HepG2 (cell line): ENCODE measurements around the gene KBTBD3. TPM values are rescaled to one million over a fixed set of nuclear protein-coding genes. Genes with fewer than 3 reads are reported as not detected.

Source experiments
- DR1 ChIP-seq: sonication (generic); formaldehyde crosslinking; IDR thresholded peaks from 2 replicates; pipeline ENCODE4 v1.8.0; 2021; ENCODE audit warnings: mild to moderate bottlenecking, missing genetic modification reagents, inconsistent platforms
- GABPB1 ChIP-seq: IDR thresholded peaks from 2 replicates; pipeline ENCODE4 v1.6.1; 2016; ENCODE audit warnings: mild to moderate bottlenecking, missing genetic modification reagents, moderate library complexity, missing compliant biosample characterization
- HNRNPLL ChIP-seq: fragments of 200-400 bp; formaldehyde crosslinking; IDR thresholded peaks from 2 replicates; pipeline ENCODE4 v1.6.1; 2017; ENCODE audit warnings: mild to moderate bottlenecking, low read depth, low read length; ENCODE audit not compliant: poor library complexity, severe bottlenecking
- MAFG ChIP-seq: sonication (generic); formaldehyde crosslinking; IDR thresholded peaks from 2 replicates; pipeline ENCODE4 v1.5.1; 2020; ENCODE audit warnings: mild to moderate bottlenecking, missing genetic modification reagents
- ZBED4 ChIP-seq: sonication (generic); formaldehyde crosslinking; IDR thresholded peaks from 2 replicates; pipeline ENCODE4 v1.4.0; 2020; ENCODE audit warnings: missing genetic modification reagents, borderline replicate concordance
- ZHX2 ChIP-seq, 2 experiments: sonication (generic) in 1 of 2; formaldehyde crosslinking in 1 of 2; IDR thresholded peaks; 2 replicates each; pipeline versions ENCODE4 v1.6.1 to v1.9.0; 2014 to 2022; ENCODE audit warnings: antibody characterized with exemption in 1 of 2, borderline replicate concordance in 1 of 2, inconsistent platforms in 1 of 2, low read depth in 1 of 2, missing genetic modification reagents in 1 of 2
- ZNF12 ChIP-seq: sonication (generic); formaldehyde crosslinking; IDR thresholded peaks from 2 replicates; pipeline ENCODE4 v1.5.0; 2020; ENCODE audit warnings: missing genetic modification reagents
- ZNF225 ChIP-seq: sonication (generic); formaldehyde crosslinking; IDR thresholded peaks from 2 replicates; pipeline ENCODE4 v1.4.0; 2020; ENCODE audit warnings: mild to moderate bottlenecking, missing genetic modification reagents
- ZNF432 ChIP-seq: sonication (generic); formaldehyde crosslinking; IDR thresholded peaks from 2 replicates; pipeline ENCODE4 v1.5.0; 2020; ENCODE audit warnings: missing genetic modification reagents, mild to moderate bottlenecking, borderline replicate concordance
- ZNF557 ChIP-seq: sonication (generic); formaldehyde crosslinking; IDR thresholded peaks from 2 replicates; pipeline ENCODE4 v1.4.0; 2020; ENCODE audit warnings: missing genetic modification reagents
- ZNF598 ChIP-seq: sonication (generic); formaldehyde crosslinking; IDR thresholded peaks from 2 replicates; pipeline ENCODE4 v1.5.1; 2020; ENCODE audit warnings: mild to moderate bottlenecking, missing genetic modification reagents, borderline replicate concordance
- polyA plus RNA-seq, 8 experiments: library from polyadenylated mRNA; depleted of rRNA in 3 of 8; stranded (reverse) in 7 of 8; unstranded in 1 of 8; fragments of >200 nt; fragmentation: Illumina TruSeq in 4 of 8; extraction: Trizol in 4 of 8; gene quantifications; 2 replicates each; pipeline versions ENCODE4 v1.2.1 to v1.2.3, GENCODE V29; 2011 to 2016; ENCODE audit warnings: low read depth in 4 of 8, missing spikeins in 1 of 8, mixed read lengths in 1 of 8; ENCODE audit not compliant: insufficient read depth in 1 of 8
- total RNA-seq, 5 experiments: library from RNA; depleted of rRNA; stranded (reverse); fragments of >200 nt; fragmentation: Illumina TruSeq; extraction: Trizol; gene quantifications; 2 replicates each; pipeline ENCODE4 v1.2.3, GENCODE V29; 2016; ENCODE audit warnings: low read depth in 1 of 5
- TF ChIP-seq, protein P1 (sequence below): sonication (generic); formaldehyde crosslinking; IDR thresholded peaks from 2 replicates; pipeline ENCODE4 v1.5.0; 2020; ENCODE audit warnings: missing genetic modification reagents, mild to moderate bottlenecking, borderline replicate concordance
- TF ChIP-seq, protein P2 (sequence below): IDR thresholded peaks from 2 replicates; pipeline ENCODE4 v1.6.1; 2012; ENCODE audit warnings: inconsistent platforms
- TF ChIP-seq, protein P3 (sequence below): sonication (generic); formaldehyde crosslinking; IDR thresholded peaks from 2 replicates; pipeline ENCODE4 v1.4.0; 2020; ENCODE audit warnings: missing genetic modification reagents
- TF ChIP-seq, protein P4 (sequence below): sonication (generic); formaldehyde crosslinking; IDR thresholded peaks from 2 replicates; pipeline ENCODE4 v1.5.0; 2020; ENCODE audit warnings: missing genetic modification reagents

The KBTBD3 gene
- total and polyA plus RNA-seq, 2 of the 13 experiments (the other 11 are each of a cell fraction or from before 2014, with no cell fraction given), result 1.8 to 7.4 TPM

DNA sequence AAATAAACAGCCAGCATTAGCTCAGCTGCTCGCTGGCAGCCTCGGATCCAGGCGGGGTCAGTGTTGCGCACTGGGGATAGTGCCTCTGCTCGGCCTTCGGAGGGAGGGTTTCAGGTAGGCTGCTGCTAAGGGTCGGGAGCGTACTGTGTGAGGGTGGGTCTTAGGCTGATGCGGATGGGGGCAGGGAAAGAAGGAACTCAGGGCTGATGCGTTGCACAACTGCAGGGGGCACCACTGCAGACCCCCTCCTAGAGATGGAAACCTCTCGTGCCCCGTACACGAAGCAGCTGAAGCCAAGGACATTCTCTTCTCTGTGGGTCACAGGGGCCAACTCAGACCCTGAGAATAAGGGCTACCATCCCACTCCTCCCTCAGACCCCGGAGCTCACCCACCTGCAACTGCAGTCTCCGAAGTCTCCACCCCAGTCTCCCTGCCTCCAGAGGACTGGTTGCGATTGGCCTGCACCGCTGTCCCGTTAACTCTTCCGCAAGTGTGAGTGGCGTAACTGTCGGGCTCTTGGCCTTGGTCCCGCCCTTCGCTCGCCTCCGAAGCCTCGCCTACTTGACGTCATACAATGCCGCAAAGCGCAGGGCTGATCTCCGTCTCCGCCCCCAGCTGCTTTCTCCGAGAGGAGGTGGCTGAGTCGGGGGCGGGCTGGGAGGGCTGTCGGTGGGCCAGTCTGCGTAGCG, at the start of gene KBTBD3 (continued):
- TF ChIP-seq ZBED4 (CRISPR knock-in tag) (0 out of 2 replicates have a peak, but pooled peaks have one; percentile 49), DR1 (peak; percentile 25; the same call in 1 of the 2 replicates), ZNF598 (CRISPR knock-in tag) (peak; percentile 74; the same call in 1 of the 2 replicates), HNRNPLL (no peak), ZHX2 (IDR thresholded peaks at IDR 0.05; ENCODE audit: low read depth) (peak; percentile 30; the same call in 1 of the 2 replicates), ZHX2 (CRISPR knock-in tag; IDR thresholded peaks at IDR 0.05; ENCODE audit: borderline replicate concordance) (no peak), MAFG (CRISPR knock-in tag) (no peak), ZNF432 (no peak), GABPB1 (no peak; the same call in 1 of the 2 replicates), ZNF557 (CRISPR knock-in tag) (no peak), ZNF12 (no peak), ZNF225 (CRISPR knock-in tag) (peak; percentile 86)
- TF ChIP-seq, protein P1, sequence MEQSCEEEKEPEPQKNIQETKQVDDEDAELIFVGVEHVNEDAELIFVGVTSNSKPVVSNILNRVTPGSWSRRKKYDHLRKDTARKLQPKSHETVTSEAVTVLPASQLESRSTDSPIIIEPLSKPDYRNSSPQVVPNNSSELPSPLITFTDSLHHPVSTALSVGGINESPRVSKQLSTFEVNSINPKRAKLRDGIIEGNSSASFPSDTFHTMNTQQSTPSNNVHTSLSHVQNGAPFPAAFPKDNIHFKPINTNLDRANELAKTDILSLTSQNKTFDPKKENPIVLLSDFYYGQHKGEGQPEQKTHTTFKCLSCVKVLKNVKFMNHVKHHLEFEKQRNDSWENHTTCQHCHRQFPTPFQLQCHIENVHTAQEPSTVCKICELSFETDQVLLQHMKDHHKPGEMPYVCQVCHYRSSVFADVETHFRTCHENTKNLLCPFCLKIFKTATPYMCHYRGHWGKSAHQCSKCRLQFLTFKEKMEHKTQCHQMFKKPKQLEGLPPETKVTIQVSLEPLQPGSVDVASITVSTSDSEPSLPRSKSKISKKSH (CRISPR knock-in tag), result no peak; the same call in 1 of the 2 replicates
- TF ChIP-seq, protein P2, sequence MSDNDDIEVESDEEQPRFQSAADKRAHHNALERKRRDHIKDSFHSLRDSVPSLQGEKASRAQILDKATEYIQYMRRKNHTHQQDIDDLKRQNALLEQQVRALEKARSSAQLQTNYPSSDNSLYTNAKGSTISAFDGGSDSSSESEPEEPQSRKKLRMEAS, result no peak; the same call in 1 of the 2 replicates
- TF ChIP-seq, protein P3, sequence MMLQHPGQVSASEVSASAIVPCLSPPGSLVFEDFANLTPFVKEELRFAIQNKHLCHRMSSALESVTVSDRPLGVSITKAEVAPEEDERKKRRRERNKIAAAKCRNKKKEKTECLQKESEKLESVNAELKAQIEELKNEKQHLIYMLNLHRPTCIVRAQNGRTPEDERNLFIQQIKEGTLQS (CRISPR knock-in tag), result no peak
- TF ChIP-seq, protein P4, sequence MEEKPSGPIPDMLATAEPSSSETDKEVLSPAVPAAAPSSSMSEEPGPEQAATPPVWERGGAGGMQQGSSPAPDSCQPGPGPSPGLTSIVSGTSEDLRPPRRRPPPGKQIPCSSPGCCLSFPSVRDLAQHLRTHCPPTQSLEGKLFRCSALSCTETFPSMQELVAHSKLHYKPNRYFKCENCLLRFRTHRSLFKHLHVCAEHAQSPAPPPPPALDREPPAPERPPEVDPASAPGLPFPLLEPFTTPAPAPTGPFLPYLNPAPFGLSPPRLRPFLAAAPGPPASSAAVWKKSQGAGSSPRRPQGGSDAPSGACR (CRISPR knock-in tag), result peak; percentile 70; the same call in 1 of the 2 replicates
